ENCODE results near the gene NDUFAF2.

DNA sequence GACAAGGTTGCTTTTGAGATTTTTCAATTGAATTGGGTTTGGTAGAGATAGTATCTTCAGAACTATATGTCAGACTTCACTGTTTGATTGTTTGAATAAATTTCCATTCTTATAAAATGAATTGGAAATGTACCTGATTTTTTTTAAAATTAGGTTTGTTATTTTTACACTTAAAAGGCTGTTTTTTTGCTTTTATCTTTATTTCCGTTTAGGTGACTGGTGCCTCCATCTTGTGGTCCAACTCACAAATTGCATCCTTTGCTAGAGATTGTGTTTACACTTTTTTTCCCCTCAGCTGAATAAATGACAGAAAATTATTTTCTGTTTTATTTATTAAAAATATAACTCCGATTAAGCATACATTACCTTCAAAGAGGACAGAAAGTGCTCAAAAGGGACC is 15.6 kb downstream of the NDUFAF2 start:
- TF ChIP-seq, protein P1, sequence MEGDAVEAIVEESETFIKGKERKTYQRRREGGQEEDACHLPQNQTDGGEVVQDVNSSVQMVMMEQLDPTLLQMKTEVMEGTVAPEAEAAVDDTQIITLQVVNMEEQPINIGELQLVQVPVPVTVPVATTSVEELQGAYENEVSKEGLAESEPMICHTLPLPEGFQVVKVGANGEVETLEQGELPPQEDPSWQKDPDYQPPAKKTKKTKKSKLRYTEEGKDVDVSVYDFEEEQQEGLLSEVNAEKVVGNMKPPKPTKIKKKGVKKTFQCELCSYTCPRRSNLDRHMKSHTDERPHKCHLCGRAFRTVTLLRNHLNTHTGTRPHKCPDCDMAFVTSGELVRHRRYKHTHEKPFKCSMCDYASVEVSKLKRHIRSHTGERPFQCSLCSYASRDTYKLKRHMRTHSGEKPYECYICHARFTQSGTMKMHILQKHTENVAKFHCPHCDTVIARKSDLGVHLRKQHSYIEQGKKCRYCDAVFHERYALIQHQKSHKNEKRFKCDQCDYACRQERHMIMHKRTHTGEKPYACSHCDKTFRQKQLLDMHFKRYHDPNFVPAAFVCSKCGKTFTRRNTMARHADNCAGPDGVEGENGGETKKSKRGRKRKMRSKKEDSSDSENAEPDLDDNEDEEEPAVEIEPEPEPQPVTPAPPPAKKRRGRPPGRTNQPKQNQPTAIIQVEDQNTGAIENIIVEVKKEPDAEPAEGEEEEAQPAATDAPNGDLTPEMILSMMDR (IDR thresholded peaks at IDR 0.05; ENCODE audit: borderline replicate concordance, extremely low read depth, low read length, poor library complexity, severe bottlenecking), result peak; percentile 47
- no peak for TF ChIP-seq EZH2 (IDR thresholded peaks at IDR 0.05; ENCODE audit: borderline replicate concordance, low read depth, low read length, severe bottlenecking)
